ENCODE data around the gene SMPDL3A. TPM values are rescaled to one million over a fixed set of nuclear protein-coding genes. Genes with fewer than 3 reads are reported as not detected.

SMPDL3A gene
- total RNA-seq, 1 experiment from 2014 or later: 2.4 TPM

GRCh38 chr6:122755901-122756300 is 33.2 kb upstream of the SMPDL3A start:
- H3F3A ChIP-seq (ENCODE audit: insufficient read depth, low read depth): no peaks in the 10 kb centered on the region
- no peaks in the 10 kb centered on the region for H3K27me3 ChIP-seq (ENCODE audit: insufficient read depth, low read depth)
- no peak overlapping the region for H3K4me3 ChIP-seq
- no peaks in the 10 kb centered on the region for H3K9me2 ChIP-seq (ENCODE audit: insufficient read depth)
- no peaks in the 10 kb centered on the region for H4K20me1 ChIP-seq (ENCODE audit: insufficient read depth)
- no peaks in the 10 kb centered on the region for H3K4me1 ChIP-seq (replicated peaks; ENCODE audit: insufficient read depth)
- BruUV-seq (replicated peaks): no TSS peak
- ChIA-PET POLR2A (ENCODE audit: unreplicated experiment) (no interaction called here), CTCF (no interaction called here)
- no peak overlapping the region for H2AFZ ChIP-seq
- peak in 1 of 2 experiments; percentile 32 for DNase-seq
- no peak overlapping the region for H3K4me2 ChIP-seq
- no peaks in the 10 kb centered on the region for H3K36me3 ChIP-seq (ENCODE audit: low read depth)
- TF ChIP-seq CTCF (conservative IDR thresholded peaks at IDR 0.05) (no peak), EZH2 (IDR thresholded peaks at IDR 0.05; ENCODE audit: low read depth) (no peak)
- no peak overlapping the region for H3K27ac ChIP-seq
- H3K79me2 ChIP-seq (ENCODE audit: low read depth): no peaks in the 10 kb centered on the region
- no peaks in the 10 kb centered on the region; the same call in 1 of the 2 replicates for H3K9me3 ChIP-seq (ENCODE audit: insufficient read depth, low read depth)
- intact Hi-C loops (cut with micrococcal nuclease; ENCODE audit: unreplicated experiment): no loop called here

GRCh38 chr6:122758927-122759334 is 30.1 kb upstream of the SMPDL3A start:
- Histone ChIP-seq H3K27me3 (ENCODE audit: insufficient read depth, low read depth) (no peaks in the 10 kb centered on the region), H3K4me1 (replicated peaks; ENCODE audit: insufficient read depth) (no peaks in the 10 kb centered on the region), H3K79me2 (ENCODE audit: low read depth) (no peaks in the 10 kb centered on the region), H3K4me2 (no peak overlapping the region), H3K27ac (no peak overlapping the region), H3K9me2 (ENCODE audit: insufficient read depth) (no peaks in the 10 kb centered on the region), H3K36me3 (ENCODE audit: low read depth) (no peaks in the 10 kb centered on the region), H2AFZ (no peak overlapping the region), H4K20me1 (ENCODE audit: insufficient read depth) (no peaks in the 10 kb centered on the region), H3K9me3 (ENCODE audit: insufficient read depth, low read depth) (no peaks in the 10 kb centered on the region; the same call in 1 of the 2 replicates), H3K4me3 (no peak overlapping the region), H3F3A (ENCODE audit: insufficient read depth, low read depth) (no peaks in the 10 kb centered on the region)
- TF ChIP-seq EZH2 (IDR thresholded peaks at IDR 0.05; ENCODE audit: low read depth): no peak
- TF ChIP-seq CTCF (conservative IDR thresholded peaks at IDR 0.05): no peak
- BruUV-seq (replicated peaks): no TSS peak
- intact Hi-C loops (cut with micrococcal nuclease; ENCODE audit: unreplicated experiment): no loop called here
- CTCF ChIA-PET: no interaction called here
- POLR2A ChIA-PET (ENCODE audit: unreplicated experiment): no interaction called here
- DNase-seq: peak in 1 of 2 experiments; percentile 11

- Histone ChIP-seq H3K27me3 (ENCODE audit: insufficient read depth, low read depth) (no peaks in the 10 kb centered on the region), H3F3A (ENCODE audit: insufficient read depth, low read depth) (no peaks in the 10 kb centered on the region), H3K4me3 (no peak overlapping the region), H3K9me3 (ENCODE audit: insufficient read depth, low read depth) (no peaks in the 10 kb centered on the region), H3K4me1 (replicated peaks; ENCODE audit: insufficient read depth) (no peaks in the 10 kb centered on the region), H2AFZ (no peak overlapping the region), H3K36me3 (ENCODE audit: low read depth) (no peaks in the 10 kb centered on the region), H3K4me2 (no peak overlapping the region), H3K79me2 (ENCODE audit: low read depth) (no peaks in the 10 kb centered on the region), H4K20me1 (ENCODE audit: insufficient read depth) (no peaks in the 10 kb centered on the region), H3K27ac (no peak overlapping the region), H3K9me2 (ENCODE audit: insufficient read depth) (no peaks in the 10 kb centered on the region)
- intact Hi-C loops (cut with micrococcal nuclease; ENCODE audit: unreplicated experiment): no loop called here
- peak in 1 of 2 experiments; percentile 5 for DNase-seq
- ChIA-PET CTCF (no interaction called here), POLR2A (ENCODE audit: unreplicated experiment) (no interaction called here)
- TF ChIP-seq CTCF (conservative IDR thresholded peaks at IDR 0.05) (no peak), EZH2 (IDR thresholded peaks at IDR 0.05; ENCODE audit: low read depth) (no peak)
- BruUV-seq (replicated peaks): no TSS peak
Observed at GRCh38 chr6:122760330-122760729, 28.7 kb upstream of the SMPDL3A start.

All from PC-9 (cell line).